ENCODE data around the gene CEP350. TPM values are rescaled to one million over a fixed set of nuclear protein-coding genes. Genes with fewer than 3 reads are reported as not detected.

CEP350 gene
- polyA plus RNA-seq, 1 of the 3 experiments (the other 2 are of a cell fraction), result 2.9 TPM

DNA sequence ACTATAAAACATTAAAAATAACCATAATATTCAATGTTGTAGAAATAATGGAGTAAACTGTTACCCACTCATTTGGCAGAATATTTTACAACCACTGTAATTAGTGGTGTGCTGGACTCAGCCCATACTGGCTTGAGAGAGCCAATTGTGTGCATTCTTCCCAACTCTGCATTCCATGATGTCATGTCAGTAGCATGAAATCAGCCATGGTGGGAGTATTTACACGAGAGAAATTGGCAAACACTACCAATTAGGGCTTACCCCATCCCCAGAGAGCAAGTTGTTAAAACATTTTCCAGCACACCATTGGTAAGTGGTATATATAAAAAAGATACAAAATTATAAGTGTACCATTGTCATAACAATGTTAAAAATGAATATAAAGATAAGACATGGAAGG is 180.9 kb downstream of the CEP350 start:
- Histone ChIP-seq H3K4me1 (ENCODE audit: control insufficient read depth in 1 of 2, insufficient read depth in 2 of 2, low read depth in 1 of 2, low read length in 1 of 2) (no peaks in the 10 kb centered on the region), H4K20me1 (ENCODE audit: insufficient read depth) (no peaks in the 10 kb centered on the region), H3K9me2 (no peaks in the 10 kb centered on the region), H3K4me3 (ENCODE audit: low read depth in 2 of 2, low read length in 1 of 2) (no peak overlapping the region), H3K36me3 (replicated peaks in 1 of 2; ENCODE audit: control insufficient read depth in 1 of 2, insufficient read depth in 2 of 2, low read length in 1 of 2) (no peaks in the 10 kb centered on the region), H3K9me3 (no peaks in the 10 kb centered on the region; the same call in 1 of the 2 replicates), H2AFZ (ENCODE audit: low read depth) (no peak overlapping the region), H3F3A (replicated peaks; ENCODE audit: insufficient read depth) (peaks cover 4% of the 10 kb centered on the region), H3K4me2 (no peak overlapping the region), H3K27ac (ENCODE audit: low read depth in 2 of 2, low read length in 1 of 2) (no peak overlapping the region), H3K9ac (no peak overlapping the region), H3K27me3 (ENCODE audit: insufficient read depth) (no peaks in the 10 kb centered on the region), H3K79me2 (ENCODE audit: insufficient read depth) (no peaks in the 10 kb centered on the region)
- ChIA-PET POLR2A (no interaction called here), CTCF (no interaction called here)
- 10% methylated on average over 1 of the region's 1 CpG for WGBS (ENCODE audit: low lambda C conversion rate)
- TF ChIP-seq, protein P1, sequence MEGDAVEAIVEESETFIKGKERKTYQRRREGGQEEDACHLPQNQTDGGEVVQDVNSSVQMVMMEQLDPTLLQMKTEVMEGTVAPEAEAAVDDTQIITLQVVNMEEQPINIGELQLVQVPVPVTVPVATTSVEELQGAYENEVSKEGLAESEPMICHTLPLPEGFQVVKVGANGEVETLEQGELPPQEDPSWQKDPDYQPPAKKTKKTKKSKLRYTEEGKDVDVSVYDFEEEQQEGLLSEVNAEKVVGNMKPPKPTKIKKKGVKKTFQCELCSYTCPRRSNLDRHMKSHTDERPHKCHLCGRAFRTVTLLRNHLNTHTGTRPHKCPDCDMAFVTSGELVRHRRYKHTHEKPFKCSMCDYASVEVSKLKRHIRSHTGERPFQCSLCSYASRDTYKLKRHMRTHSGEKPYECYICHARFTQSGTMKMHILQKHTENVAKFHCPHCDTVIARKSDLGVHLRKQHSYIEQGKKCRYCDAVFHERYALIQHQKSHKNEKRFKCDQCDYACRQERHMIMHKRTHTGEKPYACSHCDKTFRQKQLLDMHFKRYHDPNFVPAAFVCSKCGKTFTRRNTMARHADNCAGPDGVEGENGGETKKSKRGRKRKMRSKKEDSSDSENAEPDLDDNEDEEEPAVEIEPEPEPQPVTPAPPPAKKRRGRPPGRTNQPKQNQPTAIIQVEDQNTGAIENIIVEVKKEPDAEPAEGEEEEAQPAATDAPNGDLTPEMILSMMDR (IDR thresholded peaks at IDR 0.05), result no peak
- TF ChIP-seq NRF1 (IDR thresholded peaks at IDR 0.05; ENCODE audit: low read depth, low read length) (no peak), FOXM1 (IDR thresholded peaks at IDR 0.05; ENCODE audit: low read depth) (no peak), TCF12 (IDR thresholded peaks at IDR 0.05) (no peak), NFIC (IDR thresholded peaks at IDR 0.05; ENCODE audit: borderline replicate concordance) (no peak), RFX5 (IDR thresholded peaks at IDR 0.05; ENCODE audit: low read length) (no peak), JUND (IDR thresholded peaks at IDR 0.05) (no peak), CHD2 (IDR thresholded peaks at IDR 0.05; ENCODE audit: low read length, partially characterized antibody) (no peak), MXI1 (IDR thresholded peaks at IDR 0.05; ENCODE audit: low read depth, low read length) (no peak)
- TF ChIP-seq, protein P2, sequence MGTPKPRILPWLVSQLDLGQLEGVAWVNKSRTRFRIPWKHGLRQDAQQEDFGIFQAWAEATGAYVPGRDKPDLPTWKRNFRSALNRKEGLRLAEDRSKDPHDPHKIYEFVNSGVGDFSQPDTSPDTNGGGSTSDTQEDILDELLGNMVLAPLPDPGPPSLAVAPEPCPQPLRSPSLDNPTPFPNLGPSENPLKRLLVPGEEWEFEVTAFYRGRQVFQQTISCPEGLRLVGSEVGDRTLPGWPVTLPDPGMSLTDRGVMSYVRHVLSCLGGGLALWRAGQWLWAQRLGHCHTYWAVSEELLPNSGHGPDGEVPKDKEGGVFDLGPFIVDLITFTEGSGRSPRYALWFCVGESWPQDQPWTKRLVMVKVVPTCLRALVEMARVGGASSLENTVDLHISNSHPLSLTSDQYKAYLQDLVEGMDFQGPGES (IDR thresholded peaks at IDR 0.05; ENCODE audit: low read depth, low read length), result no peak
- no peak for DNase-seq

DNA sequence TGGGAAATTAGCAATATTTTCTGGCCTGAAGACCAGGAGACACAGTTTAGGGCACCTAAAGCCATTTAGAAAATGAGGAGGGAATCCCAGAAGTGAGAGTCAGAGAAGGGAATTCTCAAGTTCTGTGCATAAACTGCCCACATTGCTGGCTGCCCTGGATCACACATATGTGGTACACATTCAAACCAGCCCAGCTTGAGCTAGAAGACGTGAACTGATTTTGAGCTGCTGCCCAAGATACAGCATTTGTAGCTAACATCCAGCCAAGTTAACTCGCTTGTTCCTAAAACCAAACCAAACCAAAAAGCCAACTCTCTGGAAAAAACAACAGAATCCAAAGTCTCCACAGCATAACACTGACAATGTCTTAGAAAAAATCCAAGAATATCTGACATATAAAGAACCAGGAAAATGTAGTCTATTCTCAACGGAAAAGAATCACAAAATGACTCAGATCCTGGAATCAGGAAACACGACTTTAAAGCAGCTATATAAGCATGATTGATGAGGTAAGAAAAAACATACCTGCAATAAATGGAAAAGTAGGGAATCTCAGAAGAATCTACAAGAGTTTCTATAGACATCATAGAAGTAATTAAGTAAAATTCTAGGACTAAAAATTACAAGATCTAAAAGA is 181.8 kb downstream of the CEP350 start:
- no peak overlapping the region for H3K27ac ChIP-seq (ENCODE audit: low read depth in 2 of 2, low read length in 1 of 2)
- WGBS (ENCODE audit: low lambda C conversion rate), result 42% methylated on average over 4 of the region's 4 CpGs
- no peaks in the 10 kb centered on the region for H3K79me2 ChIP-seq (ENCODE audit: insufficient read depth)
- ChIA-PET CTCF (no interaction called here), POLR2A (no interaction called here)
- no peak overlapping the region for H3K9ac ChIP-seq
- H2AFZ ChIP-seq (ENCODE audit: low read depth), result peak overlapping the region; percentile 30; the same call in 1 of the 2 replicates
- H4K20me1 ChIP-seq (ENCODE audit: insufficient read depth), result no peaks in the 10 kb centered on the region
- no peak for DNase-seq
- H3K27me3 ChIP-seq (ENCODE audit: insufficient read depth), result no peaks in the 10 kb centered on the region
- no peak for TF ChIP-seq TAF1 (IDR thresholded peaks at IDR 0.05; ENCODE audit: borderline replicate concordance, low read depth, low read length)
- TF ChIP-seq, protein P1 (IDR thresholded peaks at IDR 0.05), result no peak
- no peak for TF ChIP-seq USF2 (IDR thresholded peaks at IDR 0.05; ENCODE audit: borderline replicate concordance, low read depth, low read length)
- no peak for TF ChIP-seq GATA2 (CRISPR knock-in tag; IDR thresholded peaks at IDR 0.05)
- TF ChIP-seq EZH2phosphoT487 (IDR thresholded peaks at IDR 0.05; ENCODE audit: borderline replicate concordance, low read depth), result no peak
- TF ChIP-seq MEF2A (IDR thresholded peaks at IDR 0.05; ENCODE audit: borderline replicate concordance, low read depth), result no peak
- no peak for TF ChIP-seq POLR2AphosphoS5 (IDR thresholded peaks at IDR 0.05; ENCODE audit: low read depth, low read length)
- no peak for TF ChIP-seq RFX5 (IDR thresholded peaks at IDR 0.05; ENCODE audit: low read length)
- no peak for TF ChIP-seq FOXM1 (IDR thresholded peaks at IDR 0.05; ENCODE audit: low read depth)
- TF ChIP-seq FOXJ3 (CRISPR knock-in tag; IDR thresholded peaks at IDR 0.05), result no peak
- TF ChIP-seq JUND (IDR thresholded peaks at IDR 0.05), result no peak
- H3K36me3 ChIP-seq (replicated peaks in 1 of 2; ENCODE audit: control insufficient read depth in 1 of 2, insufficient read depth in 2 of 2, low read length in 1 of 2), result no peaks in the 10 kb centered on the region
- H3K4me3 ChIP-seq (ENCODE audit: low read depth in 2 of 2, low read length in 1 of 2), result no peak overlapping the region
- no peaks in the 10 kb centered on the region for H3K9me2 ChIP-seq
- H3K4me2 ChIP-seq, result no peak overlapping the region
- H3K4me1 ChIP-seq (ENCODE audit: control insufficient read depth in 1 of 2, insufficient read depth in 2 of 2, low read depth in 1 of 2, low read length in 1 of 2), result no peaks in the 10 kb centered on the region
- H3K9me3 ChIP-seq, result no peaks in the 10 kb centered on the region; the same call in 1 of the 2 replicates
- H3F3A ChIP-seq (replicated peaks; ENCODE audit: insufficient read depth), result peaks cover 4% of the 10 kb centered on the region

Measured in SK-N-SH (cell line).